HEK293 (cell line): ENCODE measurements around the gene PCDH9.
"Not testable (repeated sequence)": the region's sequence is repeated elsewhere in the genome, so short reads cannot be mapped to it uniquely, and the experiment has no call there.

Source experiments
- CTCF ChIA-PET: fragments of 350-600 bp; formaldehyde crosslinking; extraction: SDS; loops from one replicate; lab custom pipeline; 2021; ENCODE audit warnings: antibody characterized with exemption; lab: Yijun Ruan, JAX
- POLR2A ChIA-PET: fragments of 300-600 bp; formaldehyde crosslinking; extraction: SDS; loops from one replicate; lab custom pipeline; 2020; ENCODE audit warnings: antibody characterized with exemption, inconsistent platforms; lab: Yijun Ruan, JAX
- H3K27ac ChIP-seq: fragments of 200-500 bp; sonication (Bioruptor generic); 2 replicates; pipeline ENCODE4 v1.5.1; 2014; ENCODE audit warnings: low read depth, low read length, control low read depth, inconsistent platforms; ENCODE audit errors: extremely low read depth
- H3K36me3 ChIP-seq, 2 experiments: fragments of 200-500 bp in 1 of 2; sonication (Bioruptor generic) in 1 of 2; 1 replicate in 1 of 2; 2 replicates in 1 of 2; pipeline ENCODE4 v1.5.1; 2014 to 2017; ENCODE audit warnings: inconsistent platforms in 2 of 2, low read length in 2 of 2; ENCODE audit not compliant: control insufficient read depth in 2 of 2, insufficient read depth in 1 of 2
- H3K4me1 ChIP-seq: fragments of 200-500 bp; sonication (Bioruptor generic); 2 replicates; pipeline ENCODE4 v1.5.1; 2014; ENCODE audit warnings: mild to moderate bottlenecking, low read length, inconsistent platforms; ENCODE audit not compliant: control insufficient read depth, insufficient read depth
- H3K4me3 ChIP-seq: 2 replicates; pipeline ENCODE4 v1.5.1; 2011; ENCODE audit warnings: low read depth, mild to moderate bottlenecking, control low read depth, low read length, moderate library complexity
- H3K9me3 ChIP-seq: fragments of 200-500 bp; sonication (Bioruptor generic); 2 replicates; pipeline ENCODE4 v1.5.1; 2014; ENCODE audit warnings: low read depth, low read length, inconsistent platforms; ENCODE audit not compliant: control insufficient read depth, insufficient read depth
- SCRT2 ChIP-seq: fragments of 450-650 bp; formaldehyde crosslinking; IDR thresholded peaks from 2 replicates; pipeline ENCODE4 v1.5.1; 2016; ENCODE audit warnings: missing biosample characterization, missing genetic modification characterization
- SETDB1 ChIP-seq: IDR thresholded peaks from one replicate; pipeline ENCODE4 v1.6.1; 2017; ENCODE audit warnings: mild to moderate bottlenecking, low read length, moderate library complexity, mixed read lengths; ENCODE audit not compliant: insufficient read length
- TRIM28 ChIP-seq: IDR thresholded peaks from 2 replicates; pipeline ENCODE4 v1.6.1; 2011; ENCODE audit warnings: low read length, control low read depth, borderline replicate concordance
- ZBTB7A ChIP-seq: fragments of 450-650 bp; formaldehyde crosslinking; IDR thresholded peaks from 2 replicates; pipeline ENCODE4 v1.5.1; 2016; ENCODE audit warnings: low read depth, missing biosample characterization, missing genetic modification characterization
- ZNF112 ChIP-seq: fragments of 450-650 bp; formaldehyde crosslinking; IDR thresholded peaks from 2 replicates; pipeline ENCODE4 v1.5.0; 2017; ENCODE audit warnings: missing biosample characterization, missing genetic modification characterization
- ZNF155 ChIP-seq: fragments of 450-650 bp; formaldehyde crosslinking; IDR thresholded peaks from 2 replicates; pipeline ENCODE4 v1.5.1; 2016; ENCODE audit warnings: missing biosample characterization, missing genetic modification characterization
- ZNF175 ChIP-seq: fragments of 450-650 bp; formaldehyde crosslinking; IDR thresholded peaks from 2 replicates; pipeline ENCODE4 v1.5.1; 2016; ENCODE audit warnings: missing biosample characterization, missing genetic modification characterization
- ZNF2 ChIP-seq: fragments of 450-650 bp; formaldehyde crosslinking; IDR thresholded peaks from 2 replicates; pipeline ENCODE4 v1.5.1; 2016; ENCODE audit warnings: missing biosample characterization, missing genetic modification characterization
- ZNF202 ChIP-seq: fragments of 450-650 bp; formaldehyde crosslinking; IDR thresholded peaks from 2 replicates; pipeline ENCODE4 v1.5.1; 2016; ENCODE audit warnings: missing biosample characterization, missing genetic modification characterization, borderline replicate concordance
- ZNF248 ChIP-seq: fragments of 450-650 bp; formaldehyde crosslinking; IDR thresholded peaks from 2 replicates; pipeline ENCODE4 v1.5.1; 2017; ENCODE audit warnings: missing biosample characterization, missing genetic modification characterization
- ZNF341 ChIP-seq: fragments of 450-650 bp; formaldehyde crosslinking; IDR thresholded peaks from 2 replicates; pipeline ENCODE4; 2016; ENCODE audit warnings: low read depth, missing biosample characterization, missing genetic modification characterization
- ZNF366 ChIP-seq: fragments of 450-650 bp; formaldehyde crosslinking; conservative IDR thresholded peaks from 2 replicates; pipeline ENCODE4 v1.5.1; 2016; ENCODE audit warnings: missing biosample characterization, missing genetic modification characterization
- ZNF48 ChIP-seq: fragments of 450-650 bp; formaldehyde crosslinking; IDR thresholded peaks from 2 replicates; pipeline ENCODE4 v1.5.1; 2016; ENCODE audit warnings: missing biosample characterization, missing genetic modification characterization
- ZNF510 ChIP-seq: fragments of 450-650 bp; formaldehyde crosslinking; IDR thresholded peaks from 2 replicates; pipeline ENCODE4 v1.5.1; 2018; ENCODE audit warnings: mild to moderate bottlenecking, missing genetic modification characterization, missing biosample characterization; ENCODE audit not compliant: insufficient replicate concordance
- ZNF530 ChIP-seq: fragments of 450-650 bp; formaldehyde crosslinking; IDR thresholded peaks from 2 replicates; pipeline ENCODE4 v1.5.1; 2016; ENCODE audit warnings: low read depth, missing biosample characterization, missing genetic modification characterization
- ZNF677 ChIP-seq: fragments of 450-650 bp; IDR thresholded peaks from 2 replicates; pipeline ENCODE4 v1.5.0; 2018; ENCODE audit warnings: missing biosample characterization, mild to moderate bottlenecking, missing genetic modification characterization, moderate library complexity
- TF ChIP-seq, protein P1 (sequence below): fragments of 450-650 bp; formaldehyde crosslinking; IDR thresholded peaks from 2 replicates; pipeline ENCODE4 v1.5.1; 2017; ENCODE audit warnings: missing biosample characterization, missing genetic modification characterization
- TF ChIP-seq, protein P2 (sequence below): fragments of 450-650 bp; formaldehyde crosslinking; IDR thresholded peaks from 2 replicates; pipeline ENCODE4 v1.5.1; 2016; ENCODE audit warnings: missing biosample characterization, missing genetic modification characterization
- TF ChIP-seq, protein P3 (sequence below): fragments of 450-650 bp; formaldehyde crosslinking; IDR thresholded peaks from 2 replicates; pipeline ENCODE4 v1.5.1; 2016; ENCODE audit warnings: missing biosample characterization, missing genetic modification characterization
- TF ChIP-seq, protein P4 (sequence below): fragments of 450-650 bp; formaldehyde crosslinking; IDR thresholded peaks from 2 replicates; pipeline ENCODE4 v1.5.1; 2016; ENCODE audit warnings: missing biosample characterization, missing genetic modification characterization
- TF ChIP-seq, protein P5 (sequence below): fragments of 450-650 bp; formaldehyde crosslinking; IDR thresholded peaks from 2 replicates; pipeline ENCODE4 v1.5.1; 2017; ENCODE audit warnings: missing biosample characterization, missing genetic modification characterization

PCDH9 gene

DNA sequence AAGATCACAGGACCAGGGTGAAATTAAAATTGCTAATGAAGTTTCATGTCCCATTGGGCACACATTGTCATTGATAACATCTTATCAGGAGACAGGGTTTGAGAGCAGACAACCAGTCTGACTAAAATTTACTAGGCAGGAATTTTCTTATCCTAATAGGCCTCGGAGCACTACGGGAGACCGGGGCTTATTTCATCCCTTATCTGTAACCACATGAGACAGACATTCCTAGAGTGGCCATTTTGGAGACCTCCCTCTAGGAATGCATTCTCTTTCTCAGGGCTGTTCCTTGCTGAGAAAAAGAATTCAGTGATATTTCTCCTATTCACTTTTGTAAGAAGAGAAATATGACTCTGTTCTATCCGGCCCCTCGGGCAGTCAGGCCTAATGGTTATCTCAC is 943.3 kb downstream of the PCDH9 start:
- CTCF ChIA-PET, POLR2A ChIA-PET, H3K9me3 ChIP-seq: not testable (repeated sequence)

DNA sequence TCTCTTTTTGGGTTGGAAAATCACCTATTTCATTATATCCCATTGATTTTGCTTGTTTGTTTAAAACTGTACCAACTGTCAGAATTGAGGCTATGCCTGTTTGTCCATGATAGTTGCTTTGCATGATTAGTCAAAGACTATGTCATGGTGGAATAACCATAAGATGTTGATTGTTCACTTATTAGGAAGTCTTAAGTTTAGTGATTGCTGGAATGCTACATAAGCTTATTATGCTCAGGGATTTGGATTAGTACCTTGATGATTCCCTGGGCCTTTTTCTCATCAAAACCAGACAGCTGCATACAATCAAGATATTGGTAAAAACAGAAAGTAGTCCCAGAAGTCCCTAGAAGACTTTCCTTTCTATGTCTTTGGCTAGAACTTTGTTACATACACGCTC is 954.7 kb downstream of the PCDH9 start:
- H3K36me3 ChIP-seq, result no peaks in the 10 kb centered on the region
- H3K4me3 ChIP-seq, result no peak overlapping the region
- H3K9me3 ChIP-seq, result no peaks in the 10 kb centered on the region
- POLR2A ChIA-PET, result no interaction called here
- H3K27ac ChIP-seq, result no peak overlapping the region
- TF ChIP-seq ZBTB7A (tag by site-specific recombination) (no peak), ZNF112 (tag by site-specific recombination) (no peak), ZNF366 (tag by site-specific recombination) (no peak)
- TF ChIP-seq, all 188 proteins: peak for 0
- CTCF ChIA-PET, result no interaction called here
- no peaks in the 10 kb centered on the region for H3K4me1 ChIP-seq

More for the DNA sequence above, 943.3 kb downstream of the PCDH9 start:
- peak; percentile 99 for TF ChIP-seq SETDB1
- peak; percentile 99 for TF ChIP-seq TRIM28
- H3K36me3 ChIP-seq, H3K4me1 ChIP-seq, H3K4me3 ChIP-seq, H3K27ac ChIP-seq: not testable (repeated sequence)

DNA sequence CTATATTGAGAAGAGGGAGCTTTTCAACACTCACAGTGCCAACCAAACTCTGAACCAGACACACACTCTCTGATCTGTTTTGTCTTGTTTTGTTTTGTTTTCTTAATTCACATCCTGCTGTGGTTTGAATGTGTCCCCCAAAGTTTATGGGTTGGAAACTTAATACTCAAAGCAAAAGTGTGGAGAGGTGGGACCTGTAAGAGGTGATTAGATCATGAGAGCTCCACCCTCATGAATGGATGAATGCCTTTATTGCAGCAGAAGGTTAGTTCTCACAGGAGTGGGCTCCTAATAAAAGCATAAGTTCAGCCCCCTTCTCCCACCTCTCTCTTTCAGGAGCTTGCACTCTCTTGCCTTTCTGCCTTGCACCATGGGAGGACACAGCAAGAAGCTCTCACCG is 957.1 kb downstream of the PCDH9 start:
- TF ChIP-seq ZNF48 (tag by site-specific recombination) (no peak), SCRT2 (no peak), ZNF2 (tag by site-specific recombination) (no peak), ZNF202 (tag by site-specific recombination) (no peak), ZNF510 (tag by site-specific recombination) (no peak), ZNF248 (tag by site-specific recombination) (no peak), ZNF341 (tag by site-specific recombination) (no peak), ZNF155 (tag by site-specific recombination) (no peak), ZNF530 (tag by site-specific recombination) (no peak), ZNF677 (tag by site-specific recombination) (no peak), ZNF175 (tag by site-specific recombination) (no peak)
- TF ChIP-seq, protein P1, sequence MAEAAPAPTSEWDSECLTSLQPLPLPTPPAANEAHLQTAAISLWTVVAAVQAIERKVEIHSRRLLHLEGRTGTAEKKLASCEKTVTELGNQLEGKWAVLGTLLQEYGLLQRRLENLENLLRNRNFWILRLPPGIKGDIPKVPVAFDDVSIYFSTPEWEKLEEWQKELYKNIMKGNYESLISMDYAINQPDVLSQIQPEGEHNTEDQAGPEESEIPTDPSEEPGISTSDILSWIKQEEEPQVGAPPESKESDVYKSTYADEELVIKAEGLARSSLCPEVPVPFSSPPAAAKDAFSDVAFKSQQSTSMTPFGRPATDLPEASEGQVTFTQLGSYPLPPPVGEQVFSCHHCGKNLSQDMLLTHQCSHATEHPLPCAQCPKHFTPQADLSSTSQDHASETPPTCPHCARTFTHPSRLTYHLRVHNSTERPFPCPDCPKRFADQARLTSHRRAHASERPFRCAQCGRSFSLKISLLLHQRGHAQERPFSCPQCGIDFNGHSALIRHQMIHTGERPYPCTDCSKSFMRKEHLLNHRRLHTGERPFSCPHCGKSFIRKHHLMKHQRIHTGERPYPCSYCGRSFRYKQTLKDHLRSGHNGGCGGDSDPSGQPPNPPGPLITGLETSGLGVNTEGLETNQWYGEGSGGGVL, result no peak
- TF ChIP-seq, protein P2, sequence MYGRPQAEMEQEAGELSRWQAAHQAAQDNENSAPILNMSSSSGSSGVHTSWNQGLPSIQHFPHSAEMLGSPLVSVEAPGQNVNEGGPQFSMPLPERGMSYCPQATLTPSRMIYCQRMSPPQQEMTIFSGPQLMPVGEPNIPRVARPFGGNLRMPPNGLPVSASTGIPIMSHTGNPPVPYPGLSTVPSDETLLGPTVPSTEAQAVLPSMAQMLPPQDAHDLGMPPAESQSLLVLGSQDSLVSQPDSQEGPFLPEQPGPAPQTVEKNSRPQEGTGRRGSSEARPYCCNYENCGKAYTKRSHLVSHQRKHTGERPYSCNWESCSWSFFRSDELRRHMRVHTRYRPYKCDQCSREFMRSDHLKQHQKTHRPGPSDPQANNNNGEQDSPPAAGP (tag by site-specific recombination), result no peak
- TF ChIP-seq, protein P3, sequence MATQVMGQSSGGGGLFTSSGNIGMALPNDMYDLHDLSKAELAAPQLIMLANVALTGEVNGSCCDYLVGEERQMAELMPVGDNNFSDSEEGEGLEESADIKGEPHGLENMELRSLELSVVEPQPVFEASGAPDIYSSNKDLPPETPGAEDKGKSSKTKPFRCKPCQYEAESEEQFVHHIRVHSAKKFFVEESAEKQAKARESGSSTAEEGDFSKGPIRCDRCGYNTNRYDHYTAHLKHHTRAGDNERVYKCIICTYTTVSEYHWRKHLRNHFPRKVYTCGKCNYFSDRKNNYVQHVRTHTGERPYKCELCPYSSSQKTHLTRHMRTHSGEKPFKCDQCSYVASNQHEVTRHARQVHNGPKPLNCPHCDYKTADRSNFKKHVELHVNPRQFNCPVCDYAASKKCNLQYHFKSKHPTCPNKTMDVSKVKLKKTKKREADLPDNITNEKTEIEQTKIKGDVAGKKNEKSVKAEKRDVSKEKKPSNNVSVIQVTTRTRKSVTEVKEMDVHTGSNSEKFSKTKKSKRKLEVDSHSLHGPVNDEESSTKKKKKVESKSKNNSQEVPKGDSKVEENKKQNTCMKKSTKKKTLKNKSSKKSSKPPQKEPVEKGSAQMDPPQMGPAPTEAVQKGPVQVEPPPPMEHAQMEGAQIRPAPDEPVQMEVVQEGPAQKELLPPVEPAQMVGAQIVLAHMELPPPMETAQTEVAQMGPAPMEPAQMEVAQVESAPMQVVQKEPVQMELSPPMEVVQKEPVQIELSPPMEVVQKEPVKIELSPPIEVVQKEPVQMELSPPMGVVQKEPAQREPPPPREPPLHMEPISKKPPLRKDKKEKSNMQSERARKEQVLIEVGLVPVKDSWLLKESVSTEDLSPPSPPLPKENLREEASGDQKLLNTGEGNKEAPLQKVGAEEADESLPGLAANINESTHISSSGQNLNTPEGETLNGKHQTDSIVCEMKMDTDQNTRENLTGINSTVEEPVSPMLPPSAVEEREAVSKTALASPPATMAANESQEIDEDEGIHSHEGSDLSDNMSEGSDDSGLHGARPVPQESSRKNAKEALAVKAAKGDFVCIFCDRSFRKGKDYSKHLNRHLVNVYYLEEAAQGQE, result no peak
- TF ChIP-seq, protein P4, sequence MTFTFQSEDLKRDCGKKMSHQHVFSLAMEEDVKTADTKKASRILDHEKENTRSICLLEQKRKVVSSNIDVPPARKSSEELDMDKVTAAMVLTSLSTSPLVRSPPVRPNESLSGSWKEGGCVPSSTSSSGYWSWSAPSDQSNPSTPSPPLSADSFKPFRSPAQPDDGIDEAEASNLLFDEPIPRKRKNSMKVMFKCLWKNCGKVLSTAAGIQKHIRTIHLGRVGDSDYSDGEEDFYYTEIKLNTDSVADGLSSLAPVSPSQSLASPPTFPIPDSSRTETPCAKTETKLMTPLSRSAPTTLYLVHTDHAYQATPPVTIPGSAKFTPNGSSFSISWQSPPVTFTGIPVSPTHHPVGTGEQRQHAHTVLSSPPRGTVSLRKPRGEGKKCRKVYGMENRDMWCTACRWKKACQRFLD (tag by site-specific recombination), result no peak
- TF ChIP-seq, protein P5, sequence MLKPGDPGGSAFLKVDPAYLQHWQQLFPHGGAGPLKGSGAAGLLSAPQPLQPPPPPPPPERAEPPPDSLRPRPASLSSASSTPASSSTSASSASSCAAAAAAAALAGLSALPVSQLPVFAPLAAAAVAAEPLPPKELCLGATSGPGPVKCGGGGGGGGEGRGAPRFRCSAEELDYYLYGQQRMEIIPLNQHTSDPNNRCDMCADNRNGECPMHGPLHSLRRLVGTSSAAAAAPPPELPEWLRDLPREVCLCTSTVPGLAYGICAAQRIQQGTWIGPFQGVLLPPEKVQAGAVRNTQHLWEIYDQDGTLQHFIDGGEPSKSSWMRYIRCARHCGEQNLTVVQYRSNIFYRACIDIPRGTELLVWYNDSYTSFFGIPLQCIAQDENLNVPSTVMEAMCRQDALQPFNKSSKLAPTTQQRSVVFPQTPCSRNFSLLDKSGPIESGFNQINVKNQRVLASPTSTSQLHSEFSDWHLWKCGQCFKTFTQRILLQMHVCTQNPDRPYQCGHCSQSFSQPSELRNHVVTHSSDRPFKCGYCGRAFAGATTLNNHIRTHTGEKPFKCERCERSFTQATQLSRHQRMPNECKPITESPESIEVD (tag by site-specific recombination), result no peak
- Histone ChIP-seq H3K9me3 (no peaks in the 10 kb centered on the region), H3K36me3 (no peaks in the 10 kb centered on the region), H3K4me3 (no peak overlapping the region), H3K27ac (no peak overlapping the region), H3K4me1 (no peaks in the 10 kb centered on the region)
- POLR2A ChIA-PET, result no interaction called here
- CTCF ChIA-PET, result no interaction called here
